ENCODE measurements around the gene PHF2.

Gene PHF2

DNA sequence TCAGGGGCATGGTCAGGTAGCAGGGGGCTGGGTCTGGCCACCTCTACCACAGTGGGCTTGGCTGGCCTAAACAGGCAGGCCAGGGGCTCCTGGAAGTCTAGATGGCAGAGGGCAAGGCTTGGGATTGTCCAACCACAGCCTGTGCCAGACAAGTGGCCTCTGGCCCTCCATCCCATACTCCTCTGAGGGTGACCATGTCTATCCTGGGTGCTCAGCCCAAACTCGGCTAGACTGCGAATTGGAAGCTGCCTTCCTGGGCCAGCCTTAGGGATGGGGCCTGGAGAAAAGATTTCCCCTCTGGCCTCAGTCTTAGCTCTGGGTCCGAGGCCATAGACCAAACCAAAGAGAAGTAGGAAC is 110.5 kb downstream of the PHF2 start:
- no peak overlapping the region for H2BK120ac ChIP-seq (ENCODE audit: insufficient read depth, low read length, poor library complexity)
- no peak overlapping the region for H2AK5ac ChIP-seq (ENCODE audit: low read length)
- H3K18ac ChIP-seq (ENCODE audit: low read length), result no peak overlapping the region
- no peak overlapping the region for H2BK5ac ChIP-seq (ENCODE audit: low read depth, low read length, poor library complexity)
- no peak overlapping the region for H3K14ac ChIP-seq (ENCODE audit: low read length)
- DNase-seq, result no peak
- no peak overlapping the region for H4K91ac ChIP-seq (ENCODE audit: low read depth, low read length)
- no peak overlapping the region for H4K12ac ChIP-seq (ENCODE audit: low read depth, low read length)
- H3K27ac ChIP-seq (ENCODE audit: low read depth, low read length), result no peak overlapping the region
- WGBS (ENCODE audit: extremely low coverage, insufficient coverage, insufficient read length), result no CpG with 5 or more reads among the region's 3 CpGs
- H3K4me3 ChIP-seq (ENCODE audit: low read depth, low read length), result no peak overlapping the region
- H3K27me3 ChIP-seq (ENCODE audit: insufficient read depth, low read length), result no peaks in the 10 kb centered on the region
- no peak overlapping the region for H3K9ac ChIP-seq (ENCODE audit: low read length)
- no peaks in the 10 kb centered on the region for H3K79me1 ChIP-seq (ENCODE audit: low read length)
- no peak overlapping the region for H2AFZ ChIP-seq (ENCODE audit: insufficient read depth, low read length, poor library complexity)
- H3K23ac ChIP-seq (ENCODE audit: low read length), result no peak overlapping the region
- H3K4ac ChIP-seq (ENCODE audit: low read depth, low read length), result no peak overlapping the region
- H3K9me3 ChIP-seq (ENCODE audit: insufficient read depth, low read depth, low read length), result peaks cover 3% of the 10 kb centered on the region
- H3K4me2 ChIP-seq (ENCODE audit: low read length), result no peak overlapping the region
- H2BK12ac ChIP-seq (ENCODE audit: low read length), result no peak overlapping the region
- no peaks in the 10 kb centered on the region for H3K79me2 ChIP-seq (ENCODE audit: control insufficient read depth, insufficient read depth, low read length, poor library complexity)
- no peak overlapping the region for H4K8ac ChIP-seq (ENCODE audit: low read depth, low read length)
- no peaks in the 10 kb centered on the region for H3K36me3 ChIP-seq (ENCODE audit: control insufficient read depth in 1 of 2, insufficient read depth in 2 of 2, low read length in 2 of 2)
- H3K4me1 ChIP-seq (ENCODE audit: control insufficient read depth in 1 of 2, insufficient read depth in 2 of 2, low read length in 2 of 2), result peaks cover 0 to 2% of the 10 kb centered on the region in 2 experiments

DNA sequence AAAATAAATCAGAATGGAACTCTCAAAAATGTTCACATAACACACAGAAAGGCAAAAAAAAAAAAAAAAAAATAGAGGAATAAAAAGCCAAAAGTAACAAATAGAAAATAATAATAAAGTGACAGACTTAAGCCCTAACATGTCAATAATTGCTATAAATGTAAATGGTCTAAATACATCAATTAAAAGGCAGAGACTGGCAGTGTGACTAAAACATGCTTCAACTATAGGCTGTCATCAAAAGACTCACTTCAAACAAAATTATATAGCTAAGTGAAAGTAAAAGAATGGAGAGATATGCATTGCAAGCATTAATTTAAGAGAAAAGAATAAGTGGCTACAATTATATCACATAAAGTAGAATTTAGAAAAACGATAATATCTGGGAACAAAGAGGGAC is 114.2 kb downstream of the PHF2 start:
- H2BK12ac ChIP-seq (ENCODE audit: low read length), result no peak overlapping the region
- H2AK5ac ChIP-seq (ENCODE audit: low read length), result no peak overlapping the region
- H3K4me1 ChIP-seq (ENCODE audit: control insufficient read depth in 1 of 2, insufficient read depth in 2 of 2, low read length in 2 of 2), result no peaks in the 10 kb centered on the region

DNA sequence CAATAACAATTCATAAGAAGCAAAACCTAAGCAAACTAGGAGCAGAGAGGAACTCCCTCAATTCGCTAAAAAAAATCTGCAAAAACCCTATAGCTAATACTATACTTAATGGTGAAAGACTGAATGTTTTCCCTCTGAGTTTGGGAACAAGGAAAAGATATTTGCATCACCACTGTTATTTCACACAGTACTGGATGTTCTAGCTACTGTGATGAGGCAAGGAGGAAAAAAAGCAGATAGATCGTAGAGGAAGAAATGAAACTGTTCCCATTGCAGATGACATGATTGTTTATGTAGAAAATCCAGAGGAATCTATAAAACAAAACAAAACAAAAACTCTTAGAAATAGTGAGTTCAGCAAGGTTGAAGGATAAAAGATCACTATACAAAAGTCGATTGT is 116.7 kb downstream of the PHF2 start:
- Histone ChIP-seq H3K9me3 (ENCODE audit: insufficient read depth, low read depth, low read length) (no peaks in the 10 kb centered on the region), H3K79me2 (ENCODE audit: control insufficient read depth, insufficient read depth, low read length, poor library complexity) (no peaks in the 10 kb centered on the region), H2AFZ (ENCODE audit: insufficient read depth, low read length, poor library complexity) (no peak overlapping the region), H3K14ac (ENCODE audit: low read length) (no peak overlapping the region), H4K12ac (ENCODE audit: low read depth, low read length) (no peak overlapping the region), H3K4me1 (ENCODE audit: control insufficient read depth in 1 of 2, insufficient read depth in 2 of 2, low read length in 2 of 2) (no peaks in the 10 kb centered on the region), H2BK5ac (ENCODE audit: low read depth, low read length, poor library complexity) (no peak overlapping the region), H4K8ac (ENCODE audit: low read depth, low read length) (no peak overlapping the region), H3K36me3 (ENCODE audit: control insufficient read depth in 1 of 2, insufficient read depth in 2 of 2, low read length in 2 of 2) (no peaks in the 10 kb centered on the region), H2BK12ac (ENCODE audit: low read length) (no peak overlapping the region), H3K9ac (ENCODE audit: low read length) (no peak overlapping the region), H3K79me1 (ENCODE audit: low read length) (no peaks in the 10 kb centered on the region), H3K27ac (ENCODE audit: low read depth, low read length) (no peak overlapping the region), H3K4ac (ENCODE audit: low read depth, low read length) (no peak overlapping the region), H3K18ac (ENCODE audit: low read length) (no peak overlapping the region), H4K91ac (ENCODE audit: low read depth, low read length) (no peak overlapping the region), H3K4me3 (ENCODE audit: low read depth, low read length) (no peak overlapping the region), H2AK5ac (ENCODE audit: low read length) (no peak overlapping the region), H2BK120ac (ENCODE audit: insufficient read depth, low read length, poor library complexity) (no peak overlapping the region), H3K27me3 (ENCODE audit: insufficient read depth, low read length) (no peaks in the 10 kb centered on the region), H3K4me2 (ENCODE audit: low read length) (no peak overlapping the region), H3K23ac (ENCODE audit: low read length) (no peak overlapping the region)
- no peak for DNase-seq
- WGBS (ENCODE audit: extremely low coverage, insufficient coverage, insufficient read length), result no CpG with 5 or more reads among the region's 3 CpGs

More for the DNA sequence above, 114.2 kb downstream of the PHF2 start:
- WGBS (ENCODE audit: extremely low coverage, insufficient coverage, insufficient read length), result no CpG with 5 or more reads among the region's 1 CpG
- Histone ChIP-seq H3K9me3 (ENCODE audit: insufficient read depth, low read depth, low read length) (peaks cover 3% of the 10 kb centered on the region), H2BK120ac (ENCODE audit: insufficient read depth, low read length, poor library complexity) (no peak overlapping the region), H3K14ac (ENCODE audit: low read length) (no peak overlapping the region), H3K36me3 (ENCODE audit: control insufficient read depth in 1 of 2, insufficient read depth in 2 of 2, low read length in 2 of 2) (no peaks in the 10 kb centered on the region), H3K23ac (ENCODE audit: low read length) (no peak overlapping the region), H3K79me2 (ENCODE audit: control insufficient read depth, insufficient read depth, low read length, poor library complexity) (no peaks in the 10 kb centered on the region), H4K8ac (ENCODE audit: low read depth, low read length) (no peak overlapping the region), H4K12ac (ENCODE audit: low read depth, low read length) (no peak overlapping the region), H3K9ac (ENCODE audit: low read length) (no peak overlapping the region), H3K27ac (ENCODE audit: low read depth, low read length) (no peak overlapping the region), H3K18ac (ENCODE audit: low read length) (no peak overlapping the region), H2AFZ (ENCODE audit: insufficient read depth, low read length, poor library complexity) (no peak overlapping the region), H3K4me2 (ENCODE audit: low read length) (no peak overlapping the region), H4K91ac (ENCODE audit: low read depth, low read length) (no peak overlapping the region), H3K79me1 (ENCODE audit: low read length) (no peaks in the 10 kb centered on the region), H3K27me3 (ENCODE audit: insufficient read depth, low read length) (no peaks in the 10 kb centered on the region), H3K4me3 (ENCODE audit: low read depth, low read length) (no peak overlapping the region), H3K4ac (ENCODE audit: low read depth, low read length) (no peak overlapping the region), H2BK5ac (ENCODE audit: low read depth, low read length, poor library complexity) (no peak overlapping the region)
- no peak for DNase-seq

DNA sequence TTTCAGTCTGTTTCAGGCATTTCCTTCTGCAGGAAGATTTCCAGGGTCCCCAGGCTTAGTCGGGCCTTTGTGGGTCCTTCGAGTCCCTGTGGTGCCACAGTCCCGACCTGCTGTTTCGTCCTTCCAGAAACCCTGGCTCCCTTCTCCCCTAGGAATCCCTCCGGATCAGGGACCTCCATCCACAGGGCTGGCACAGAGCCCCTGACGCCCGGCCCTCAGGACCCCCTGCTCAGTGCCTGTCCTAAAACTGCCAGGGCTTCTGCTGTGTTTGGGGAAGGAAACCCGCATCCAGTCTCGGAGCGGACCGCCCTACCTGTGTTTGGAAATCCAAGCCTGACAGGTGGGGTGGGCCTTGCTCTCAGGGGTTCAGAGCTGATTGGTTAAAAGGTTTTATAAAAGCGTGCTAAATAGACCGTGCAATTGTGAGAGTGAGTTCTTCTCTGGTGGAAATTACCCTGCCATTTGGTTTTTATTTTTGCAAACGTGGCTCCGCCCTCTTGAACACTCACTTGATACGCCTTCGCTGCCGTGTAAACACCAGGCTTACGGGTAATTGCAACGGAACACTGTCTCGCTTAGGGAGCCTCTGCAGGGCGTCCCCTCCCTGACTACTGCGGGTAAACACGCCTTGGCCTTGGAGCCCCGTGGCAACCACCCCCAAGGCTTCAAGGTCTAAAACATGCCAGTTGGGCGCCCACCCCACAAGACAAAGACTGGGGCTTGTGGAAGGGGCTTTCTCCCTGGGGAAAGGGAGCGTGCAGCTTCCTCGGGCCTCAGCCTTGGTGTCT is 121.2 kb downstream of the PHF2 start:
- peaks cover 12% of the 10 kb centered on the region for H3K9me3 ChIP-seq (ENCODE audit: insufficient read depth, low read depth, low read length)
- no peak overlapping the region for H3K9ac ChIP-seq (ENCODE audit: low read length)

More for the DNA sequence above, 121.2 kb downstream of the PHF2 start:
- Histone ChIP-seq H2BK120ac (ENCODE audit: insufficient read depth, low read length, poor library complexity) (no peak overlapping the region), H3K79me2 (ENCODE audit: control insufficient read depth, insufficient read depth, low read length, poor library complexity) (no peaks in the 10 kb centered on the region), H2BK12ac (ENCODE audit: low read length) (no peak overlapping the region), H4K91ac (ENCODE audit: low read depth, low read length) (no peak overlapping the region), H3K4ac (ENCODE audit: low read depth, low read length) (no peak overlapping the region), H3K79me1 (ENCODE audit: low read length) (no peaks in the 10 kb centered on the region), H2BK5ac (ENCODE audit: low read depth, low read length, poor library complexity) (no peak overlapping the region), H2AFZ (ENCODE audit: insufficient read depth, low read length, poor library complexity) (no peak overlapping the region), H3K27me3 (ENCODE audit: insufficient read depth, low read length) (no peaks in the 10 kb centered on the region), H3K4me2 (ENCODE audit: low read length) (no peak overlapping the region), H2AK5ac (ENCODE audit: low read length) (no peak overlapping the region), H3K36me3 (ENCODE audit: control insufficient read depth in 1 of 2, insufficient read depth in 2 of 2, low read length in 2 of 2) (no peaks in the 10 kb centered on the region), H4K12ac (ENCODE audit: low read depth, low read length) (no peak overlapping the region), H3K27ac (ENCODE audit: low read depth, low read length) (no peak overlapping the region), H4K8ac (ENCODE audit: low read depth, low read length) (no peak overlapping the region), H3K18ac (ENCODE audit: low read length) (no peak overlapping the region), H3K23ac (ENCODE audit: low read length) (no peak overlapping the region), H3K4me3 (ENCODE audit: low read depth, low read length) (no peak overlapping the region), H3K4me1 (ENCODE audit: control insufficient read depth in 1 of 2, insufficient read depth in 2 of 2, low read length in 2 of 2) (no peaks in the 10 kb centered on the region), H3K14ac (ENCODE audit: low read length) (no peak overlapping the region)
- no peak for DNase-seq
- WGBS (ENCODE audit: extremely low coverage, insufficient coverage, insufficient read length), result no CpG with 5 or more reads among the region's 28 CpGs
